A549 (cell line): ENCODE data around the gene VAPA.

Experiments used
- CTCF ChIP-seq: fragments of >200 bp; sonication (Bioruptor Twin); formaldehyde crosslinking; IDR thresholded peaks from 3 replicates; pipeline ENCODE4 v1.5.1; 2016
- EP300 ChIP-seq, 2 experiments: fragments of >200 bp; sonication (Bioruptor Twin); formaldehyde crosslinking; IDR thresholded peaks; 2 replicates in 1 of 2; 3 replicates in 1 of 2; pipeline ENCODE4 v1.6.1; 2016 to 2017
- HDAC2 ChIP-seq: fragments of 200-600 bp; sonication (generic); IDR thresholded peaks from 2 replicates; pipeline ENCODE4 v1.6.1; 2016
- SMC3 ChIP-seq: fragments of >200 bp; sonication (Bioruptor Twin); formaldehyde crosslinking; IDR thresholded peaks from 3 replicates; pipeline ENCODE4 v1.6.1; 2018; ENCODE audit warnings: inconsistent platforms
- SREBF2 ChIP-seq: fragments of 450-650 bp; IDR thresholded peaks from 2 replicates; pipeline ENCODE4 v1.6.1; 2014; ENCODE audit warnings: mild to moderate bottlenecking, moderate library complexity
- TF ChIP-seq, protein P1 (sequence below): fragments of 200-600 bp; sonication (generic); IDR thresholded peaks from 2 replicates; pipeline ENCODE4 v1.6.1; 2016; ENCODE audit warnings: antibody characterized with exemption, mild to moderate bottlenecking, moderate library complexity
- TF ChIP-seq, protein P2 (sequence below): fragments of 250-450 bp; sonication (Bioruptor Pico); IDR thresholded peaks from 2 replicates; pipeline ENCODE4 v1.5.0; 2021; ENCODE audit warnings: mild to moderate bottlenecking, moderate library complexity, borderline replicate concordance

GRCh38 chr18:9884090-9884489 is 29.7 kb upstream of the VAPA start:
- TF ChIP-seq EP300 (IDR thresholded peaks at IDR 0.05) (no peak), SMC3 (no peak), HDAC2 (no peak), SREBF2 (no peak), CTCF (no peak)
- TF ChIP-seq, protein P1, sequence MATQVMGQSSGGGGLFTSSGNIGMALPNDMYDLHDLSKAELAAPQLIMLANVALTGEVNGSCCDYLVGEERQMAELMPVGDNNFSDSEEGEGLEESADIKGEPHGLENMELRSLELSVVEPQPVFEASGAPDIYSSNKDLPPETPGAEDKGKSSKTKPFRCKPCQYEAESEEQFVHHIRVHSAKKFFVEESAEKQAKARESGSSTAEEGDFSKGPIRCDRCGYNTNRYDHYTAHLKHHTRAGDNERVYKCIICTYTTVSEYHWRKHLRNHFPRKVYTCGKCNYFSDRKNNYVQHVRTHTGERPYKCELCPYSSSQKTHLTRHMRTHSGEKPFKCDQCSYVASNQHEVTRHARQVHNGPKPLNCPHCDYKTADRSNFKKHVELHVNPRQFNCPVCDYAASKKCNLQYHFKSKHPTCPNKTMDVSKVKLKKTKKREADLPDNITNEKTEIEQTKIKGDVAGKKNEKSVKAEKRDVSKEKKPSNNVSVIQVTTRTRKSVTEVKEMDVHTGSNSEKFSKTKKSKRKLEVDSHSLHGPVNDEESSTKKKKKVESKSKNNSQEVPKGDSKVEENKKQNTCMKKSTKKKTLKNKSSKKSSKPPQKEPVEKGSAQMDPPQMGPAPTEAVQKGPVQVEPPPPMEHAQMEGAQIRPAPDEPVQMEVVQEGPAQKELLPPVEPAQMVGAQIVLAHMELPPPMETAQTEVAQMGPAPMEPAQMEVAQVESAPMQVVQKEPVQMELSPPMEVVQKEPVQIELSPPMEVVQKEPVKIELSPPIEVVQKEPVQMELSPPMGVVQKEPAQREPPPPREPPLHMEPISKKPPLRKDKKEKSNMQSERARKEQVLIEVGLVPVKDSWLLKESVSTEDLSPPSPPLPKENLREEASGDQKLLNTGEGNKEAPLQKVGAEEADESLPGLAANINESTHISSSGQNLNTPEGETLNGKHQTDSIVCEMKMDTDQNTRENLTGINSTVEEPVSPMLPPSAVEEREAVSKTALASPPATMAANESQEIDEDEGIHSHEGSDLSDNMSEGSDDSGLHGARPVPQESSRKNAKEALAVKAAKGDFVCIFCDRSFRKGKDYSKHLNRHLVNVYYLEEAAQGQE, result no peak
- TF ChIP-seq, protein P2, sequence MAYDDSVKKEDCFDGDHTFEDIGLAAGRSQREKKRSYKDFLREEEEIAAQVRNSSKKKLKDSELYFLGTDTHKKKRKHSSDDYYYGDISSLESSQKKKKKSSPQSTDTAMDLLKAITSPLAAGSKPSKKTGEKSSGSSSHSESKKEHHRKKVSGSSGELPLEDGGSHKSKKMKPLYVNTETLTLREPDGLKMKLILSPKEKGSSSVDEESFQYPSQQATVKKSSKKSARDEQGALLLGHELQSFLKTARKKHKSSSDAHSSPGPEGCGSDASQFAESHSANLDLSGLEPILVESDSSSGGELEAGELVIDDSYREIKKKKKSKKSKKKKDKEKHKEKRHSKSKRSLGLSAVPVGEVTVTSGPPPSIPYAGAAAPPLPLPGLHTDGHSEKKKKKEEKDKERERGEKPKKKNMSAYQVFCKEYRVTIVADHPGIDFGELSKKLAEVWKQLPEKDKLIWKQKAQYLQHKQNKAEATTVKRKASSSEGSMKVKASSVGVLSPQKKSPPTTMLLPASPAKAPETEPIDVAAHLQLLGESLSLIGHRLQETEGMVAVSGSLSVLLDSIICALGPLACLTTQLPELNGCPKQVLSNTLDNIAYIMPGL, result no peak
